NCI-H2081 treated with DMSO at 0.1 percent for 48 hours (cell line): ENCODE measurements around the gene HOXB4.
A peak's percentile ranks its signal among the peaks of the same experiment; 100 is the strongest.

Experiments used
- DNase-seq: peaks from one replicate; lab custom pipeline; 2025; lab: John Stamatoyannopoulos, UW

The HOXB4 gene

DNA sequence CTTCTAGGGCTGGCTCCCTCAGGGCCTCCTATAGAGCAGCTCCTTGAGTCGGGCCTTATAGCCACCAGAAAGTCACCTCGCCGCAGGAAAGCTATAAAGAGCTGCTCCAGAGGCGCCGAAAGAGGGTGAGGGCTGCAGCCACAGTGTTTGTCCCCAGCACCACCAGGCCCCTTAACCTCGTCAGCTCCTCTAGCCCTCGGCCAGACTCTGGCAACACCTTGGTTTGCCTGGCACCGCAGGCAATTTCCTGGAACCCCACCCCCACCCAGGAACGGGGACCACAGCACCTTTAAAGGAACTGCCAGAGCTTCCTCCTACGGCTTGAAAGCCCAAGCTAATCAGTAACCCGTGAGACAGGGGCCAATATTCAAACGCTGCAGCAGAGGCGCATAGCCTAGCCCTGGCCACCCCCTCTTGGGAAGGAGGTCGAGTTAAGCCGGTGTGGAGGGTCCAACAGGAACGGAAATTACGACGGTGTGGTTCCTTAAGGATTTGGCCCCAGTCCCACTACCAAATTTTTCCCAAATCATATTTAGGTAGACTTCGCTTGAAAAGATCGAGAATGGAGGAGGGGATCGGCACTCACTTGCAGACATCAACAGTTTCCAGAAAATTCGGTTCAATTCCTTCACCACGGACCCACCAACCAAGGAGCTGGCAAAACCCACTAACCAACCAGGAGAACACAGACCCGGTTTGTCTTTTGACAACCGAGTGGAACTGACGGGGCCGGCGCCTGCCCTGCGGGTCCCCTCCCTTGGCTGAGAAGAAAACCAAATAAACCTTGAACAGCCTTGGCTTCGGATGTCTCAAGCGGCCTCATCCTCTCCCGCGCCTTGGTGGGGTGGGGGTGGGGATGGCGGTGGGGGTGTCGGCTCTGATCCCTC is 23.6 kb upstream of the HOXB4 start:
- no peak for DNase-seq

DNA sequence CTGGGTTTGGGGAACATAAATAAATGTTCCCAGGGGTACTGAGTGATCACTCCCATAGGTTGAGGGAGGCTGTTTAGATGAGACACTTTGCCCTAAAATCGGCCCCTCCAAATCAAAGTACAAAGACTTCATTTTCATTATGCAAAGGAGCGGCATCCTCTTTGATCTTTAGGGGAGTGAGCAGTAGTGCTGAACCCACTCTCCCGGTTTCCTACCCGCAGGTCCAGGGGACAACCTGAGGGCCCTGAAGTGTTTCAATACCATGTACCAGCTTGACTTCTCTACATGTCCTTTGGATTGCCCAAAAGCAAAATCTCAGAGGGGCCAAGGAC is 23.0 kb upstream of the HOXB4 start:
- no peak for DNase-seq

DNA sequence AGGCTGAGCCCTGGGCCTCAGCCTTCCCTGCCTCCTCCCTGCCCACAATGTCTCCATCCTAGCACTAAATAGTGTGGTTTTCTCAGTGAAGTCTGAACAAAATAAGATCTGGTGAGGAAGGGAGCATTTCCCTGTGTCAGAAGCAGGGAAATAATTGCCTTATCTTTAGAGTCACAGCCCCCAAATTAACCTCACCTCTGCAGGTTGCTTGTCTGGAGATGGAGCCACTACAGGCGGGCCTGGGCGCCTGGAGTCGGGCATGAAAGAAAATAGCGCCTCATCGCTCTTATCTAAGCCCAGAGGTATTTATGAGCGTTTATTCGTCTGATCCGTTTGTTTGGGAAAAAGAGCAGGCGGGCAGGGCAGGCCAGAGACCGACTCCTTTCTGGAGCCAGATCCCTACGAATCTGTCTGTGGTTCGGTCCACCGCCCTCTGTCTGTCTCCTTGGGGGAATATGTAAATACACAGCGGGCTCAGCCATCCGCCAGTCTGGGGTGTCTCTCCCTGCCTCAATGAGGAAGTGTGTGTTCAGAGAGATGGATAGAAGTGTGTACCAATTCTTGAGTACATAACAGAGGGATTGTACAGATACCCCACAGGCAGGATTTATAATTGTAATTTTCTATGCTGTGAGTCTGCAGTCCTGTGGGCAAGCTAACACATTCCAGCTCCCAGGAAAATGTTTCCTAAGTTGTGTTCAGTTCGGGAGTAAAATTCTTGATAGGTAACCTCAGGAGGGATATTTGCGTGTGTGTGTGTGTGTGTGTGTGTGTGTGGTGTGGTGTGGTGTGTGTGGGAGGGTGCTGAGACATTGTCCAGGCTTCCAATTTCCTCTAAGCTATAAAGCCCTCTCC is 22.3 kb upstream of the HOXB4 start:
- no peak for DNase-seq

DNA sequence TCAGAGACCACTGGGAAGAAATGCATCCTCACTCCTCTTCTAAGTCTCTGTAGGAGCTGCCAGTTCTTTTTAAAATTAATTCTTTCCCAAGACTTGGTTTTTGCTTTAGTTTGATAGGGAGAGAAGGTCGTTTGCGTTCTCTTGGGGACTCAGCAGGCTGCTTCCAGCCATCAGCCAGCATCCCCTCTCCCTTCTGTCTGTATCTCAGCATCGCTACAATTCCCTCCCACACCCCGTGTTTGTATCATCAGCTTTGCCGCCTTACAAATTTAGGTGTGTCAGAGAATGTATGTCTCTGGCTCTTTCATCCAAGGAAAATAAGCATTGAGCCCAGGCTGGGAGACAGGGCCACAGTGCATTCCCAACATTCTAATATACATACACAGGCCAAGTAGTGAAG is 21.2 kb upstream of the HOXB4 start:
- DNase-seq, result no peak

DNA sequence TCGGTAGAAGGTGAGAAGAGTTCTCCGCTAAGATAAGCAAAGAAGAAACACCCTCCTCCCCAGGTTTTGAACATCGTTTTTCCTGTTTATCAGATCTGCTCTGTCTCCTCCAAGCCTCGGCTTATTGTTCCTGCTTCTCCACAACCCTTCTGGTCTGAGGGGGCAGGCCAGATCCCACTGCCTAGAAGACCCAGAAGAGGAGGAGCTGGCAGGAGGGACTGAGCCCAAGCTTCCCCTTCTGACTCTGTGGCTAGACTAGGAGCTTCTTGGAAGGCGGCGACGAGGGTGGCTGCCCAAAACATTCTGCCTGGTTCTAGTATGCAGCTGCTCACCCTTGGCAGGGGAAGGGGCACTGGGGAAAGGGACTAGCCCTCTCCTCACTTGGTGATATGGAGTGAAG is 20.6 kb upstream of the HOXB4 start:
- no peak for DNase-seq

DNA sequence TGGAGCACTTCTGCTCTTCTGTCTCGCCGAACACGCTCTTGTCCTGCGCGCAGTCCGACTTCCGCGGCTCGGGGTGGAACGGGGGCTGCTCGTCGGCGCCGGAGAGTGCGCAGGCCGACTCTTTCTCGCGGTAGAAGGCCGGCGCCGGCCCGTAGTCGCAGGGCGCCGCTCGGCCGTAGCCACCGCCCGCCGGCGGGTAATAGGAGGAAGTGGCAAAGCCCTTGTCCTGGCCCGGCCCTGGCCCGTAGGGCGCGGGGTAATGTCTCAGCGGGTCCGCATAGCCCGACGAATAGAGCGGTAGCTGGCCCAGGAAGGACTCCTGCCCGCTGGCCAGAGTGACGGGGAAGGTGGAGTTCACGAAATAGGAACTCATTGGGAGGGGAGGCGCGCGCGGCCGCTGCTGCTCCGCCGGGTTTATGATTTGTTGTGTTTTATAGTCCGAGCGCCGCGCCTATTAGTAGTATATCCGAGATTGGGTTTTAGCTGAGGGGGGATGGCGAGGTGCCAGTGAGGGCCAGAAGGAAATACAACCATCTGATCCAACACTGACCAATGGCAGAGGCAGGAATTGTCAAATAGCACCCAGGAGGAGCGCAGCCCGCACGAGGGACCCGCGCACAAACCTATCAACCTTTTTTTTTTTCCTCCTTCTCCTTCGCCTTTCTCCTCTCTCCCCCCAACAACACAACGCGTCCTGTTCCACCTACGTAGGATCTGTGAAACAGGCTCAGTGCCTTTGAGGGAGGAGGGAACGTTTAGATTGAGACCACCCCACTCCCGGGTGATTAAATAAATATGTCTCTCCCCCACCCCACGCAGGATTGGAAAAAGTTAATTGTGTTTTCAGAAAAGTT is 19.9 kb upstream of the HOXB4 start:
- no peak for DNase-seq

DNA sequence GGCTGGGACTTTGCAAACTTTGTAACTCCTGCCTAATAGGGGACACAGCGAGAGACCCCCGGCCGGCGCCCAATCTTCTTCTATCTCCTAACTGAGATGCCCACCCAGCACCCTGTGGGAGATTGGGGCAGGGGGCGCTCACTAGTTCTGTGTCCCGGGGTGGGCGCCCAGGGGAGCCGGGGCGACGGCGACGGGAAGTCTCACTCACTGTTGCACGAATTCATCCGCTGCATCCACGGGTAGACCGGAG is 19.3 kb upstream of the HOXB4 start:
- no peak for DNase-seq

DNA sequence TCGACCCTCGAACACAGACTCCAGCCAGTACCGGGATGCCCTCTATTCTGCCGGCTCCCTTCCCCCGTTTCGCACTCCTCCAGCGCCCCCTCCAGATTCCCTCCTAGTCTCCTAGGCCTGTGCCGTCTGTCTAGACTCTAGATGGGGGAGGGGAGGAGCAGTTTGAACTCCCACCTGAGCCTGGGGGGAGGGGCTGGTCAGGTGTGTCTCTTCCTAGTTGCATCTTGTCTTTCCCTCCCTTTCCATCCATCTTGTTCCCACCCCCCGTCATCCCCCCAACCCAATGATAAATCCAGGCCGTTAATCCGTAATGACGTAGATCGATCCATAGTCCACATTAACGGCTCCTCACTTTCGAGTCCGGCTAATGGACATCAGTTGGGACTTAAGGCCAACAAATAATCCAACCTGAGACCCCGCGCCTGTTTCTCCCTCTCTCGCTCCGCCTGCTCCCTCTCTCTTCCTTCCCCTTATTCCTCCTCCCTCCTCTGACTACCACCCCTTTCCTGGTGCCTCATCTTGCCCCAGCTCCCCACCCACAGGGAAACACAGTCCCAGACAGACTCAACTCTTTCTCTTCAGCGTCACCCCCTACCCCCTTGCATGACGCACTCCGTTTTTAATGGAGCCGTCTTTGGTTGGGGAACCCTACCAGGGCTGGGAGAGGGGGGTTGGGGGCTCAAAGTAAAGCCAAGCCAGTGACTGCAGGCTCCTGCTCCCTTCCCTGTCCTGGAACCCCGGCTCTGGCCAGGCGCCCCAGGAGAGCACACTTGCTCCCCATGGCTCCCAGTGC is 18.8 kb upstream of the HOXB4 start:
- DNase-seq, result no peak

DNA sequence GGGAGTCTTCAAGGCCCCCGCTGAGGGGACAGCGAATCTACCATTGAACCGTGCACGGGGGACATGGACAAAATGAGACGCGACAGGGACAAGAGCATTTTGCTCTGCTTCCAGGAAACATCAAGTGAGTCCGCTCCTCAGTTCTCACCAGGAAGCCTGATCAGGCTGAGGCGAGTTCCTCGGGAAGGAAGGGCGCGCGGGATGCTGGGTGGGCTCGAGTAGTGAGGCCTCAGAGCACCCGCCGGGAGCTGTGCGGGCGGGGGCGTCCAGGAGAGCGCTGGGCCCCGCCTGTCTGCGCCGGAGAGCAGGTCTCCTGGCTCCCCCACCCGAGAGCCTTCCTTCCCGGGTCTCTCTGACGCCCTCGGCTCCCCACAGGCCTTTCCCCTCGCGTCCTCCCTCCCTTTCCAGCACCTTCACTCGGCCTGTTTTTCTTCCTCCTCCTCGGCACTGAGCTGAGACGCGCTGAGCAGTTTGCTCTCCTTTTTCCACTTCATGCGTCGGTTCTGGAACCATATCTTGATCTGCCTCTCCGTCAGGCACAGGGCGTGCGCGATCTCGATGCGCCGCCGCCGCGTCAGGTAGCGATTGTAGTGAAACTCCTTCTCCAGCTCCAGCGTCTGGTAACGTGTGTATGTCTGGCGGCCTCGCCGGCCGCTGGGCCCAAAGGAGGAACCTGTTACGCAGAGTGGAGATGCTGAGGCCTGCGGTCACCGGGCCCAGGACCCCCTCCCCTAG is 18.0 kb upstream of the HOXB4 start:
- no peak for DNase-seq

DNA sequence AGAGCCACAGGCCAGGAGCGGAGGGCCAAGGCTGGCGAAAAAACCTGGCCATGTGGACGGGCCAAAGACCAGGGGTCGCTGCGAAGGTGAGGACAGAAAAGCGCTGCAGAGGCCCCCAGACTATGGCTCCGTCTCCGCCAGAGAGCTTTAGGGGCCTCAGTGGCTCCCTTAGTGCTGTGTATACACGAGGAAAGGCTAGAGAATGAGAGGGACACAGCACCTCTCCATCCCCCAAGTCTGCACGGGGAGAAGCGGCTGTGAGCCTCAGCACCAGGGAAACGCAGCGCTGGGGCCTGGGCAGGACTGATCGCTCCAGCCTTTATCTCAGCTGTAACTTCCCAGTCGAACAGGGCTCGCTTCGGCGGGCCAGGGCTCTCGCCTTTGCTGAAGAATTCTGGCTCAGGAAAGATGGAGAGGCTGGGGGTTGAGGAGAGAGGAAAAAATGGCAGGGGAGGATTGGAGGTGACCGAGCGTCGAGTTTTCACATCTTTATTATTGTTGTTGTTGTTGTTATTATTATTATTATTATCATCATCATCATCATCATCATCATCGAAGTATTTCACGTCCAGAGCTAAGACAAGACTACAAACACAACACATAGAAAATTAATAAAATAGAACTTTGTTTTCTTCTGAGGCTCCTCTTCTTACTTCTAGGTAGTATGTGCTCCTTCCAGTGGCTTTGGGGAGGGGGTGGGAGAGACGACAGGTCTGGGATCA is 17.3 kb upstream of the HOXB4 start:
- DNase-seq, result no peak

DNA sequence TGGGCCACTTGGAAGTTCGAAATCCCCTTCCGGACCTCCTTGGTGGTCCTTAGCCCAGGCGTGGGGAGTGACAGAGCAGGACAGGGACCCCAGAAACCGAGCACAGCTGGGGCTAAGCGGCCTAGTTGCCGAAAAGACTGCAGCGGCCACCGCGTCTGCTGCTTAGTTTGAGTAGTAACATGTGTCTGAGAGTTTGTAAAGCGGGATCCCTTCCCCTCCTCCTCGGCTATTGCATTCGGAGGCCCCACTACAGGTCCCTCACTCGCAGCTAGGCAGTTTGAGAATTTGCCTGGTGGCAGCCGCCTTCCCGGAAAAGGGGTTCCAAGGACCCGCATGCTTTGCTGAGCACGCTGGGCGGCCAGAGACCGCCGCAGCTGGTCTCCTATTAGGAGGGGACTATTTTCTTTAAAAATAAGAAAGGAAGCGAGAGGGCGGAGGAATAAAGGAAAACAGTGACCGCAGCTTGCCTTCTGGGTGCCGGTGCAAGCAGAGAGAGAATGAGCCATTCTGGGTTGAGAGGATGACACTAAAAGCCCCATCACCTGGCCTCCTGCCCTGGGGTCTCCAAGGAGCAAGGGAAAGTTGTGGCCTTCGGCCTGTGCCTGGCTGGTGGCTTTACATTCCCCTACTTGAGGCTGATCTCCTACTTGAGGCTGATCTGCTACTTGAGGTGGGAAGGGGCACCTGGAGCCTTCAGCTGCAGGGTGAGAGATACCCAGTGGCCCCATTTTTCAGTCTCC is 16.6 kb upstream of the HOXB4 start:
- no peak for DNase-seq

DNA sequence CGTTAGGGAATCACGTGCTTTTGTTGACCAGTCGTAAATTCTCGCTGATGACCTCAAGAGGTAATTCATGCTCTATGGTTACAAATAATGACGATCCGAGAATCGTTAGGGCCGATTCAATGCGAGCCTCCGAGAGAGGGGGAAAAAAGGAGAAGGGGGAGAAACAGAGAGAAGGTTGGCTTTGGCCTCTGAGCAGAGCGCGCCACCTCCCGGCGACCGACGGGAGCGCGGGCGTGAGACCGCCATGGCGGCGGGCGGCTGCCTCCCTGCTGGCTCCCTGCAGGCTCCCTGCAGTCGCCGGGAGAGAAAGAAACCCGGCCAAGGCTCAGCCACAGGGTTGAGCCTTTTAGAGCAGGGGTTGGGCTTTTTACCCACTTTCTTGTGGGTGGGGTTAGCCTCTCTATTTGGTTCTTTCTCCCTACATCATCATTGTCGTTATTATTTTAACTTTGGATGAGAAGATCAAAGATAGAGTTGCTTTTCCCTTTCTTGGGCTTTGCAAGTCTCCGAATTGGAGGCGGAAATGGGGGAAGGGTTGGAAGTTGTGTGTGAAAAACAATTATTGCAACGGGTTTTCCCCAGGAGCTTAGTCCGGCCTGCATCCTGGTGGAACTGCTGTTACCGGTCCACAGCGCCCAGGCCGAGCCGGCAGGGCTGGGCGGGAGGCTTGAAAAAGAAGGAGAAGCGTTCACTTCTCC is 15.8 kb upstream of the HOXB4 start:
- DNase-seq, result peak; percentile 96

DNA sequence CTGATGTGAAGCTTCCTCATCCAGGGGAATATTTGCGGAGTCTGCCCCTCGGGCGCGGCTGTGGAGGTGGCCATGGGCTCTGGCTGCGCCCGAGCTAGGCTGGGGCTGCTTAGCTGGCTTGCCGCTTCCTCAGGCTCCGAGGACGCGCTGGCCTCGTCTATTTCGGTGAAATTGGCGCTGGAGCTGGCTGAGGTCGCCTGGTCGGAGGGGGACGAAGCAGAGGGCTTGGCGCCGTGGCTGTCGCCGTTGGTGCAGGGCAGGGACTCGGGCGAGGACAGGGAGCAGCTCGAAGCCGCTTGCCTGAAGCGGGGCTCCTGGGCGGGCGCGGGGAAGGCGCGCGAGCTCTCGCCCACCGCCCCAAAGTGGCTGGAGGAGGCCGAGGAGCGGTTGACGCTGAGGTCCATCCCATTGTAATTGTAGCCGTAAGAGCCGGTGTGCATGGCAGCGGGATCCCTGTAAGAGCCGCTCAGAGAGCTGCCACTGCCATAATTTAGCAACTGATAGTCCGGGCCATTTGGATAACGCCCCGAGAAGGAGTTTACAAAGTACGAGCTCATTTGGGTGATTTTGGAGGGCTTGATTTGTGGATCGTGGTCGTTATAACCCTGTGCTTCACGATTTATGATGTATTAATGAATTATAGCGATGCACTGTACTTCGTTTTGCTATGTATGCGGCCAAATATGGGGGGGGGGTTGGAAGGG is 15.1 kb upstream of the HOXB4 start, which contains the start of gene HOXB5:
HOXB5 (minus strand) TSS at position 654 of the 704 bp plus-strand sequence; CDS start at position 557, 97 bp downstream.
- no peak for DNase-seq

DNA sequence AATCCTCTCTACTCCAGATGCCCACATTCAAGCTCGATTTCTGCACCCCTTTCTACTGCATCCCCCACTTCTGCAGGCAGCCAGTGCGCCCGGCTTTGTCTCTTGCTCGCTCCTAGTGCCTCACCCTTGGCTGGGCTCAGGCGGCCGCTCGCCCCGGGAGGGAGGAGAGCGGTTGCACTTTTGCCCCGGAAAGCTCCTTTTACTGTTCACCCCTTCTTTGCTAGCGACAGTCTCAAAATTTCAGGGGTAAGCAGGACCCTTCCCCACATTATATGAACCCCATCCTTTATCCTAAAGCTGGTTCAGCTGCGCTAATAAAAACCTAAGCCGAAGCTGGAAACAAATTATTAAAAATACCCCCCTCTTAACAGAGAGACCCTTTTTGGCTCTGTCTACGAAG is 14.4 kb upstream of the HOXB4 start:
- DNase-seq, result no peak

DNA sequence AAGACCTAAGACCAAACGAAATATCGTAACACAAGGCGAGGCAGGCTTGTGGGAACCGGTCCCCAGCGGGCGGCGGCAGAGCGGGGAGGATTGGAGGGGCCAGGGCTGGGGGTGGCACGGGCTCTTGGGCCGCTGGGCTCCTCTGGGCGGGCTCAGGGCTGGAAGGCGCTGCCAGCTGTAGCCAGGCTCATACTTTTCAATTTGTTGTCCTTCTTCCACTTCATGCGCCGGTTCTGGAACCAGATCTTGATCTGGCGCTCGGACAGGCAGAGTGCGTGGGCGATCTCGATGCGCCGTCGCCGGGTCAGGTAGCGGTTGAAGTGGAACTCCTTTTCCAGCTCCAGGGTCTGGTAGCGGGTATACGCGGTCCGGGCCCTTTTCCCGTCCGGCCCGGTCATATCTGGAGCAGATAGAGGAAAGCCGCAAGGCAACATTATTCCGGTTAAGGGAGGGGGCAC is 13.9 kb upstream of the HOXB4 start:
- DNase-seq, result no peak

DNA sequence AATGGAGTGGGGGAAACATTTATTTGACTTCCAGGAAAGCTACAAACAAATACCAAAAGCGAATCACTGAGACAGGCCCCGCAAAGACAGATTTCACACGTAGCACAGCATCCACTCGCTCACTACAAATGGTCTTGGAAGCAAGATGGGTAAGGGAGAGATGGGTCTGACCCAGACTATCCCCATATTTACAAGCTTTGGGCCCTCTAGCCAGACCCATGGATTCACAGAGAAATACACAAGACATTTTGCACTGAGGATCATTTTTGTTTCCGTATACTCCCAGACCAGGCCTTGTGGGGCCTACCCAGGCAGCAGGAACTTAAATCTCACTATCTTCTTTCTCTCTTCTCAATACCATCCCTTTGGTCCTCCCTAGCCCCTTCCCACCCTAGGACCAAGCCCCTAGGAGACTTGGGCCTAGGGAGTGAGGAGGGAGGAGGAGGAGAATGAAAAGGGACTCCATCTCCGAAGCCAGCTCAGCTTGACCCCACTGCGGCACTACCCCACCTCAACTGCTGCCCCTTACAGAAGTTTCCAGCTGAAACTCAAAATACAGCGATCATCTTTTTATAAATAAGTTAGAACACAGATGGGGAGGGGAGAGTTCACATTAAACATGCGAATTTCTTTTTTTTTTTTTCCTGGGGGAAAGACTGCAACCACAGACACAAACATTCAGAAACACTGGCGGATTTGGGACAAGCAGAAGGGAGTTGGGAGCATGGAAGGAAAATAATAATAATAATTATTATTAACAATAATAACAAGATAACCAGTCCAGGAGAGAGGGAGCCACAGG is 13.3 kb upstream of the HOXB4 start:
- no peak for DNase-seq

DNA sequence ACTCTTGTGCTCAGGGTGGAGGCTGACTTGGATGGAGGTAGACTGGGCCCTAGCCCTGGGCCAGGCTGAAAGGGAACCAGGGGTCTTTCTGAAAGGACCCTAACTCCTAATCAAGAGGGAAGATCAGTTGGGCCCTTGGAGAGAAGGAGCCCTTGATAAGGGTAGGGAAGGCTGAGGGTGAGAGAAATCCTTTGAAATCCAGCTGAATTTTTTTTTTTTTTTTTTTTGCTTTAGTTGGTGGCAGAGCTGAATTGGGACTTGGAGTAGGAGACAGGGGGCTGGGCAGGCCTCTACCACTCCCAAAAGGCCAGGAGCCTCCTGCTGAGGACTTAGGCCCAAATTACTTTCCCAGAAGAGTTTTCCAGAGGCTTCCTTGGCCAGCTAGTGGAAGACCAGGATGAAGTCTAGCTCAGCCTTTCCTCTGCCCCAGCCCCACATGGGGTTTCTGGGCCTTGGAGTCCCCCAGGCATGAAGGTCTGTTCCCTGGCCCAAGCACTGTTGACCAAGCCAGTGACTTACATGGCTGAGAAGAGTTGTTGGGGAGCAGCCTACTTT is 12.5 kb upstream of the HOXB4 start:
- DNase-seq, result no peak
